Ishikawa (cell line): ENCODE results near the gene ELF5.

Experiments
- CEBPB ChIP-seq: IDR thresholded peaks from 2 replicates; pipeline ENCODE4 v1.6.1; 2012
- CREB1 ChIP-seq: IDR thresholded peaks from 2 replicates; pipeline ENCODE4 v1.6.1; 2012; ENCODE audit warnings: low read depth
- EGR1 ChIP-seq: IDR thresholded peaks from 2 replicates; pipeline ENCODE4 v1.6.1; 2012
- EP300 ChIP-seq: IDR thresholded peaks from 2 replicates; pipeline ENCODE4 v1.6.1; 2012; ENCODE audit warnings: borderline replicate concordance
- FOXM1 ChIP-seq: IDR thresholded peaks from 2 replicates; pipeline ENCODE4 v1.6.1; 2012; ENCODE audit warnings: low read depth, borderline replicate concordance
- NFIC ChIP-seq: IDR thresholded peaks from 2 replicates; pipeline ENCODE4 v1.6.1; 2012
- RAD21 ChIP-seq: IDR thresholded peaks from 2 replicates; pipeline ENCODE4 v1.6.1; 2012; ENCODE audit warnings: low read depth
- TAF1 ChIP-seq: IDR thresholded peaks from 2 replicates; pipeline ENCODE4 v1.6.1; 2012; ENCODE audit warnings: low read depth, mild to moderate bottlenecking
- TCF12 ChIP-seq: IDR thresholded peaks from 2 replicates; pipeline ENCODE4 v1.6.1; 2012; ENCODE audit warnings: low read depth
- YY1 ChIP-seq: IDR thresholded peaks from 2 replicates; pipeline ENCODE4 v1.6.1; 2012; ENCODE audit warnings: low read depth
- ZBTB7A ChIP-seq: IDR thresholded peaks from 2 replicates; pipeline ENCODE4 v1.6.1; 2012; ENCODE audit warnings: low read depth
- TF ChIP-seq, protein P1 (sequence below): IDR thresholded peaks from 2 replicates; pipeline ENCODE4 v1.6.1; 2012
- TF ChIP-seq, protein P2 (sequence below): IDR thresholded peaks from 2 replicates; pipeline ENCODE4 v1.6.1; 2012

DNA sequence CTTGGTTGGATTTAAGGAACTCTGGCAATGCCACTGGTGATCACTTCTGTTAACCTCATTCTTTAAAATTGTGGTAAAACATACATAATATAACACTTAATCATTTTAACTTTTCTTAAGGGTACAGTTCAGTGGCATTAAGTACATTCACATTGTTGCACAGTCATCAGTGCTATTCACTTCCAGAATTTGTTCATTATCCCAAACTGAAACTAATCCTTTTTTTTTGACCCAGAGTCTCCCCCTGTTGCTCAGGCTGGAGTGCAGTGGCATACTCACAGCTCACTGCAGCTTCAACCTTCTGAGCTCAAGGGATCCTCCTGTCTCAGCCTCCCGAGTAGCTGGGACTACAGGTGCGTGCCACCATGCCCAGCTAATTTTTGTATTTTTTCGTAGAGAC, 10.6 kb downstream of the ELF5 start:
- TF ChIP-seq CREB1 (no peak), YY1 (no peak), EP300 (no peak), EGR1 (no peak), CEBPB (no peak), FOXM1 (no peak), TCF12 (no peak), TAF1 (no peak), RAD21 (no peak), NFIC (no peak), ZBTB7A (no peak)
- TF ChIP-seq, protein P1, sequence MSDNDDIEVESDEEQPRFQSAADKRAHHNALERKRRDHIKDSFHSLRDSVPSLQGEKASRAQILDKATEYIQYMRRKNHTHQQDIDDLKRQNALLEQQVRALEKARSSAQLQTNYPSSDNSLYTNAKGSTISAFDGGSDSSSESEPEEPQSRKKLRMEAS, result no peak
- TF ChIP-seq, protein P2, sequence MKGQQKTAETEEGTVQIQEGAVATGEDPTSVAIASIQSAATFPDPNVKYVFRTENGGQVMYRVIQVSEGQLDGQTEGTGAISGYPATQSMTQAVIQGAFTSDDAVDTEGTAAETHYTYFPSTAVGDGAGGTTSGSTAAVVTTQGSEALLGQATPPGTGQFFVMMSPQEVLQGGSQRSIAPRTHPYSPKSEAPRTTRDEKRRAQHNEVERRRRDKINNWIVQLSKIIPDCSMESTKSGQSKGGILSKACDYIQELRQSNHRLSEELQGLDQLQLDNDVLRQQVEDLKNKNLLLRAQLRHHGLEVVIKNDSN, result no peak
